HFF-Myc (cell line): ENCODE data around the gene GREB1.

Experiments
- DNase-seq: peaks from one replicate; pipeline ENCODE4 v3.0.0-alpha.2; 2011; ENCODE audit warnings: low read depth; ENCODE audit errors: extremely low read depth
- H3K4me3 ChIP-seq: replicated peaks from 2 replicates; pipeline ENCODE4 v1.5.1; 2011; ENCODE audit warnings: low read depth, mild to moderate bottlenecking, control low read depth, low read length
- TF ChIP-seq, protein P1 (sequence below): IDR thresholded peaks from 2 replicates; pipeline ENCODE4 v1.5.1; 2012; ENCODE audit warnings: mild to moderate bottlenecking, low read depth, low read length, control low read depth; ENCODE audit errors: missing control alignments

Gene GREB1

DNA sequence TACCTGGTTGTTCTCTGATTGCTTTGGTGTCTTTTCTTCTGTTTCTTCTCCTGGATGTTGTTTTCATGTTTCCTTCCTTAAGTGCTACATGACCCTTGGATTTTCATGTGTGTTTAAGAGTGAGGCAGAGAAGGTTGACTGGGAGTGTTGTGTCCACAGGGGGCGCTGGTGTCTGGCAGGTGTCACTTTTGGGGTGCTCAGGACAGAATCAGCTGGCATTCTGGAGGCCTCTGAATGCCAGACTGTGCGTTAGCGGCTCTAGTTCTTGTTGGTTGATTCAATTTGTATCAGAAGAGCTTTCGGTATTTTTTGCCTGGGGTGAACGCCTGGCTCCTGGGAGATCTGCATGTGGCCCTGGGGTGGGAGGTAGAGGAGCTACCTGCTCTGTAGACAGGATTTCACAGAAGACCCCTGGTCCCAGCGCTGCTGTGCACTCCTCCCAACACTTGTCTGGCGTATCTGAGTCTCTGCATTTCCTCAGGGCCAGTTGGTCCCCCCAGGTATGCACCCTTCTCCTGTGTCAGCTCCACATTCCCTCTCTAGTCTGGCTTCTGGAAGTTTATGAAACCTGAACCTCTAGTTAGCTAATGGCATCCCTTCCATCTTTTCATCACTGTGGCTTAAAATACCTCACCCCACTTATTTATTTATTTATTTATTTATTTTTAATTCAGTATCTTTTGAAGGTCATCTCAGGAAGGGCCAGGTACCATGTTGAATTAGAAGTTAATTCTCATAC, 1.1 kb downstream of the GREB1 start:
- H3K4me3 ChIP-seq, result no peak overlapping the region
- TF ChIP-seq, protein P1, sequence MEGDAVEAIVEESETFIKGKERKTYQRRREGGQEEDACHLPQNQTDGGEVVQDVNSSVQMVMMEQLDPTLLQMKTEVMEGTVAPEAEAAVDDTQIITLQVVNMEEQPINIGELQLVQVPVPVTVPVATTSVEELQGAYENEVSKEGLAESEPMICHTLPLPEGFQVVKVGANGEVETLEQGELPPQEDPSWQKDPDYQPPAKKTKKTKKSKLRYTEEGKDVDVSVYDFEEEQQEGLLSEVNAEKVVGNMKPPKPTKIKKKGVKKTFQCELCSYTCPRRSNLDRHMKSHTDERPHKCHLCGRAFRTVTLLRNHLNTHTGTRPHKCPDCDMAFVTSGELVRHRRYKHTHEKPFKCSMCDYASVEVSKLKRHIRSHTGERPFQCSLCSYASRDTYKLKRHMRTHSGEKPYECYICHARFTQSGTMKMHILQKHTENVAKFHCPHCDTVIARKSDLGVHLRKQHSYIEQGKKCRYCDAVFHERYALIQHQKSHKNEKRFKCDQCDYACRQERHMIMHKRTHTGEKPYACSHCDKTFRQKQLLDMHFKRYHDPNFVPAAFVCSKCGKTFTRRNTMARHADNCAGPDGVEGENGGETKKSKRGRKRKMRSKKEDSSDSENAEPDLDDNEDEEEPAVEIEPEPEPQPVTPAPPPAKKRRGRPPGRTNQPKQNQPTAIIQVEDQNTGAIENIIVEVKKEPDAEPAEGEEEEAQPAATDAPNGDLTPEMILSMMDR, result peak; percentile 34
- no peak for DNase-seq

DNA sequence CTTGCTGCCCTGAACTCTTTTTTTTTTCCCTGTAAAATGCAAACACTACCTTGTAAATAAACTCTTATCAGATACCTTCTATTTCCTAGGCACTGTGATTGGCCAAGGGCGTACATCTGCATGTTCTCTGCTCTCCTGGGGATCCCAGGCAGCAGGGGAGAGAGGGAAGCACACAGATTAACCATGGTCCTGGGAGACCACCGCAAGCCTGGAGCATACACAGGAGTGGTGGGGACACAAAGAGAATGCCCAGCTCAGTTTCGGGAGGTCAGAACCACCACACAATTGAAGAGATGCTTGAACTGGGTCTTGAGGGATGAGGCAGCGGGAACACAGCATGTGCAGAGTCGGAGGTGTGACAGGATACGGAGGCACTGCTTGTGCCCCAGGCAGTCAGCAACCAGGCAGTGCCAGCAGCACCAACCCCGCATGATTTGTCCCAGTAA, 2.1 kb downstream of the GREB1 start:
- no peak overlapping the region for H3K4me3 ChIP-seq
- TF ChIP-seq, protein P1, result no peak
- DNase-seq, result no peak

DNA sequence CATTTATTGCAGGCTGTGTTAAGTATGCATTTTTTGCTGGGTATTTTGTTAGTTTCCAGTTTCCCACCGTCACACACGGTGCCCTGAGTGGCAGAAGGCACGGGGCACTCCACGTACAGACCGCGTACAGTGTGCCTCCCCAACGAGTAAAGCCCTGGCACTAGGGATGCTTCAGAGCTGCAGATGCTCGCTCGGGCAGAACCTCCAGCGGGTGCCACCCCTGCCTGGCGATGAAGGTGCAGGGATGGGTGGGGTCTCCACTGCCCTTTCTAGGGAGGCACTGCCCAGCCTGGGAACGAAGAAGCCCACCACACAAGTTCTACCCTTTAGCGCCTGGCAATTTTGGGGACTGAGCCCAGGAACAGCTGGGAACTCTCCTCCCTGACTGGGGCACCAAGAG, 4.1 kb downstream of the GREB1 start:
- DNase-seq, result no peak
- H3K4me3 ChIP-seq, result no peak overlapping the region
- TF ChIP-seq, protein P1, result no peak

DNA sequence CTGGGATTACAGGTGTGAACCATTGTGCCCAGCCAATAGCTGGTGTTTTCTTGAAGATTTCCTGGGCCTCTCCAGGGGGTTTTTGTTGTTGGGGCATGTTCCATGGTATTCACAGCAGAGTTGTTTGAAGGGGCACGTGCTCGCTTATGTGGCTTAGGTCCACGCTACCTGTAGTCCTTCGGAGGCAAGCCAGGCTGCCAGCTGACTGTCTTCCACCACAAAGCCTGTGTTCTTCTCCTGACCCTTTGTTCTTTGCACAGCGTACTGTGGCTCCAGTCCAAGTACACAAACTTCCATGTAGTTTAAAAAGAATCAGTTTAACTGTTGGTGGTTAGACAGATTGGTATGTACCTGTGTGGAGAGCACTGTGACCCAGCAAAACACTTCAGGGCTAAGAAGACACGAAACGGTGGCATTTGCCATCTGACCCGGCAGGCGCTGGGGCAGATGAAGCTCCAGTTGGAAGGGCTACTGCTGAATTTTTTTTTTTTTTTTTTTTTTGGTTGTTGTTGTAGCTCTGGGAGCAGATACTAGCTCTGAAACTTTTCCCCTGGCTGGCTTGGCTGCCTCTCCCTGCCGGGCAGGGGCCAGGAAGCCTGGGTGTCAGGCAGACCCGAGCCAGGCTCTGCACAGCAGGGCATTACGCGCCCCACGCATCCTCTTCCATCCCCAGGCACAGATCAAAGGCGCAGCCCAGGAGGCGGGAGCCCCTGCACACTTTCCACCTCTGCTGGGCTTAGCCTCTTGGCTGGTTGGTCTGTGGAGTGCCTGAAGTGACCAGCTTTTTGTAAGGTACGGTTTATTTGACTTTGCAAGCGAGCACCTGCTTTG, 5.7 kb downstream of the GREB1 start:
- DNase-seq, result no peak
- H3K4me3 ChIP-seq, result no peak overlapping the region
- TF ChIP-seq, protein P1, result no peak

DNA sequence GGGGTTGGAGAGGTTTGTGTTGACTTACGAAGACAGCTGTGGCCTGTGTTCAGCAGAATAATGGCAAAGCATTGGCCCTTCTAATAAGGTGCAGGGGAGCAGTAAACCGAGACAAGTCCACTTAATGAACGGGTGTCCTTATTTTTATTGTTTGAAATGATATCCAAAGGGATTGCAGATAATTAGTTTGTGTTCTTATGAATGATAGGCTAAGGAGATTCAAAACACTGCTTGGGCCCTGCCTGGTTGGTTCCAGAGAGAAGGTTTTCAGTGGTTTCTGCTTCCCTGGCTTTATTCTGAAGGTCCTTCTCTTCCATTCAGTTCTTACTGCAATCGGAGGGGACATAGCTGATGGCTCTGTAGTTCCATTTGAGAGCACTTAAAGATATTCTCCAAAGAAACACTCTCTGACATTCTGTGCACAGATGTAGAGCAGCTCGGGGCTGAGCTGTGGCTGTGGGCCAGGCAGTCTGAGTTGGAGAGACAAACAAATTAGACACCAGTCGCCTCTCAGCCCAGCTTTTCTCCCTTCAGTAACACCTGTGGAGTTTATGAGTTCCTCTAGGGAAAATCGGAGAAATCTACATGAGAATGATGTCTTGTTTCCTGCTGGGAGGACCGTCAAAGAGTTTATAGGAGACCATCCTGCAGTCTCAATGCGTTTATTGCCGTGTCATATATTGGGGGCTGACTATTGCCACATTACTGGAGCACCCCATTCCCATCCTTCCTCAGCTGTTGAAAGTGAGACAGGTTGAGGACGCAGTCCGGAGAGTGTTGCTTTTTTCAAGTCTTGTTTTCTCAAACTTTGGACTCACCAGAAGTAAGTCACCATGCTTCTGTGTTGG, 6.5 kb downstream of the GREB1 start:
- TF ChIP-seq, protein P1, result no peak
- DNase-seq, result no peak
- no peak overlapping the region for H3K4me3 ChIP-seq

DNA sequence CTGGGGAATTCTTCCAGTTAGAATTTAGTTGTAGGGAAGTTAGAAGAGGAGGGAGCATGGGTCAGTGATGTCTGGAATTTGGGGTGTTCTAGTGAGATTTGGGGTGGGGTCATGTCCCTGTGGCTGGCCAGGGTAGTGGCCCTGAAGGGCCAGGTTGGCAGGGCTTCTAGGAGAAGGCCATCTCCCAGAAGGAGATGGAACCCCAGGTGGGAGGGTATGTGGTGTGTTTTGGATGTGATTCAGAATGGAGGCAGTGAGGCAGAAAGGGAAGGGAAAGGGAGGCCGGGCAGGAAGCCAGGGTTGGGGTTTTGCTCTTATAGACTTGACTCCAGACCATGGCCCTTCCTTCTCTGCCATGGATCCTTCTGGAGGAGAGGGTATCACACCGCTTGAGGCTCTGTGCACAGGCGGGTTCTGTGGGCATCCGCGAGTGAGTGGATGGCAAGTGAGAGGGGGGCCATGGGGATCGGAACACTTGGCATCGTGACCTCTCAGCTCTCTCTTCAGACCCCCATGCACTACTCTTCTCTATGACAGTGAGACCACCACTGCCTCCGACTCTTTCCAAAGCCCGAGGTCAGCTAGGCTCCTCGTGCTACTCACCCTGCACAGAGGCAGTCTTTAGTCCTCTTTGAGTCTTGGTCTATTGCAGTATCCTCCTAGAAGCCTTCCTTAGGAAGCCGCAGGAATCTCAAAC, 7.3 kb downstream of the GREB1 start:
- H3K4me3 ChIP-seq, result no peak overlapping the region
- no peak for DNase-seq
- TF ChIP-seq, protein P1, result no peak
